PC-9 (cell line): ENCODE data around the gene SLC6A20. TPM values are rescaled to one million over a fixed set of nuclear protein-coding genes. Genes with fewer than 3 reads are reported as not detected.

Source experiments
- total RNA-seq: library from RNA; stranded (reverse); gene quantifications from 2 replicates; pipeline ENCODE4 v1.2.3, GENCODE V29; 2021

The SLC6A20 gene
- total RNA-seq, 1 experiment from 2014 or later = not detected

Other genes starting within 250 kb of the SLC6A20 start
- gene LIMD1, start 201.8 kb downstream of the SLC6A20 start, total RNA-seq = 32.4 and 32.9 TPM in 2 replicates
- 29.9 and 33.9 TPM in 2 replicates for gene SACM1L, start 107.1 kb downstream of the SLC6A20 start, total RNA-seq
- gene LZTFL1, start 45.6 kb upstream of the SLC6A20 start, total RNA-seq = 21.2 and 39.2 TPM in 2 replicates
- not detected in 2 replicates for gene CCR9, start 90.0 kb upstream of the SLC6A20 start, total RNA-seq
- gene CXCR6, start 146.9 kb upstream of the SLC6A20 start, total RNA-seq = 0.63 and 0.74 TPM in 2 replicates
- gene FYCO1, start 199.3 kb upstream of the SLC6A20 start, total RNA-seq = 19.7 and 21.1 TPM in 2 replicates
- 0.13 and 0.18 TPM in 2 replicates for gene XCR1, start 230.9 kb upstream of the SLC6A20 start, total RNA-seq